ENCODE data around the gene PMPCA.

GRCh38 chr9:136462664-136463063, 52.2 kb downstream of the PMPCA start:
- TF ChIP-seq CTCF (IDR thresholded peaks at IDR 0.05): no peak
- no peak for TF ChIP-seq POLR2A (IDR thresholded peaks at IDR 0.05)
